Mucosa of descending colon (tissue), 3 donors: ENCODE data around the gene ZNF830. TPM values are rescaled to one million over a fixed set of nuclear protein-coding genes. Genes with fewer than 3 reads are reported as not detected.

Experiments
- ATAC-seq: fragments of 200-7000 bp; cut with Tn5 transposase; one replicate; pipeline ENCODE4 v1.9.1; 2020; ENCODE audit warnings: mild to moderate bottlenecking, moderate library complexity
- DNase-seq, 3 donors: peaks; one replicate each; pipeline ENCODE4 v3.0.0-alpha.2; 2020
- H3K36me3 ChIP-seq: fragments of 200-600 bp; one replicate; pipeline ENCODE4 v1.8.0; 2021; ENCODE audit warnings: low read depth, mild to moderate bottlenecking
- H3K4me1 ChIP-seq: fragments of 200-600 bp; one replicate; pipeline ENCODE4 v1.8.0; 2021; ENCODE audit warnings: low read depth, mild to moderate bottlenecking
- H3K4me3 ChIP-seq: fragments of 200-600 bp; one replicate; pipeline ENCODE4 v1.8.0; 2021; ENCODE audit warnings: mild to moderate bottlenecking
- H3K9me3 ChIP-seq: fragments of 200-600 bp; one replicate; pipeline ENCODE4 v1.8.0; 2021; ENCODE audit warnings: mild to moderate bottlenecking
- intact Hi-C, 2 donors: fragments of 100-400 bp; cut with DNase I in 1 of 2; cut with micrococcal nuclease in 1 of 2; formaldehyde crosslinking; loops; one replicate each; pipeline versions ENCODE4 v1.11.0 to v1.11.1; 2022; cut with DNase I, micrococcal nuclease
- total RNA-seq, 3 donors: library from RNA; stranded (reverse); fragmentation: NEBNext Ultra II Directional in 2 of 3; extraction: Animal tissue kit (Norgen Biotek cat#: 25700) in 2 of 3; gene quantifications; one replicate each; pipeline versions ENCODE4 v1.2.1 to v1.2.4, GENCODE V29; 2021 to 2023
- TF ChIP-seq, protein P1 (sequence below): fragments of 200-600 bp; IDR thresholded peaks from one replicate; pipeline ENCODE4 v1.8.0; 2022; ENCODE audit warnings: antibody characterized with exemption, mild to moderate bottlenecking
- donor health status: DM: no; HTN: no; CAD: no; lungs with moderate emphysema.
- donor health status: DM: no; HTN: no; CAD: no.
- donor health status: DM: no; HTN: yes; CAD: no.

Gene ZNF830
- total RNA-seq, 3 donors from 2014 or later: 10.8 to 21.6 (median 12.6) TPM

DNA sequence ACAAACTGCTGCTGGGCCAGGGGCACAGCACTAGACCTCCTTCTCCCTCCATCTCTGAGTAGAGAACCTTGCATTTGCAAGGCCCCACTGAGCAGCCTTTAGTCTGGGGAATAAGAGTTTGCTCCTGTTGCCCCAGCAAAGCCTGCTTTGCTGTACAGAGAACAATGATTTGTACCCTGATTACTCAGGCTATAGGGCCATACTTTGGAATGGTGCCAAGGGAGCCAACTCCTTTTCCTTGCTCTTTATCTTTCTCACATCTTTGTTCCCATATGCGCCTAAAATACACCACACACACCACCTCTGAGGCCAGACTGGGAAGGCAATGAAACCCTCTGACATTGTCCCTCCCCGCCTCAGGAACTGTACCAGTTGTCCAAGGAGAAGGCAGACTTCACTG, 40.2 kb downstream of the ZNF830 start:
- H3K4me1 ChIP-seq: no peaks in the 10 kb centered on the region
- ATAC-seq: no peak

DNA sequence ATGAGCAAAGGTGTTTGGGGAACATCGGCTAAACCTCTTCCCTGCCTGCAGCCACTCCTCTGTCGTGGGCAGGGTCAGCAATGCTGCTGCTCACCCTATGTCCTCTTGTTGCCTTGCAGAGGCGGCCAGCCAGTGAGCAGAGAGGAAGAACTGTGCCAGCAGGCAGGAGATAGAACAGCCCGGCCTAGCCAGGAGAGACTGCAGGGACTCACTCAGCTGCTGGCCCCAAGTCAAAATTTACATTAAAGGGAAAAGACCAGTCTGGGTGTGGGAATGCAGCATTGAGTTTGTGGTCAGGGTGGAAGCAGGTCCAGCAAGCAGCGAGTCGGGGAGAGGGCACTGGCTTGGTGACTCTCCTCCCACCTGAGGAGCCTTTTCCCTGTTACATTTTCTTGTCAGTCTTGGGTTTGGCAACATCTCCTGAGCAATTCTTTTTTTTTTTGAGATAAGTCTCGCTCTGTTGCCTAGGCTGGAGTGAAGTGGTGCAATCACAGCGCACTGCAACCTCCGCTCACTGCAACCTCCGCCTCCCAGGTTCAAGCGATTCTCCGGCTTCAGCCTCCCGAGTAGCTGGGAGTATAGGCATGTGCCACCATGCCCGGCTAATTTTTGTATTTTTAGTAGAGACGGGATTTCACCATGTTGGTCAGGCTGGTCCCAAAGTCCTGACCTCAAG, 41.7 kb downstream of the ZNF830 start:
- Histone ChIP-seq H3K4me3 (no peak overlapping the region), H3K36me3 (no peaks in the 10 kb centered on the region), H3K9me3 (no peaks in the 10 kb centered on the region), H3K4me1 (no peaks in the 10 kb centered on the region)
- DNase-seq (no peak), ATAC-seq (no peak)
- TF ChIP-seq, protein P1, sequence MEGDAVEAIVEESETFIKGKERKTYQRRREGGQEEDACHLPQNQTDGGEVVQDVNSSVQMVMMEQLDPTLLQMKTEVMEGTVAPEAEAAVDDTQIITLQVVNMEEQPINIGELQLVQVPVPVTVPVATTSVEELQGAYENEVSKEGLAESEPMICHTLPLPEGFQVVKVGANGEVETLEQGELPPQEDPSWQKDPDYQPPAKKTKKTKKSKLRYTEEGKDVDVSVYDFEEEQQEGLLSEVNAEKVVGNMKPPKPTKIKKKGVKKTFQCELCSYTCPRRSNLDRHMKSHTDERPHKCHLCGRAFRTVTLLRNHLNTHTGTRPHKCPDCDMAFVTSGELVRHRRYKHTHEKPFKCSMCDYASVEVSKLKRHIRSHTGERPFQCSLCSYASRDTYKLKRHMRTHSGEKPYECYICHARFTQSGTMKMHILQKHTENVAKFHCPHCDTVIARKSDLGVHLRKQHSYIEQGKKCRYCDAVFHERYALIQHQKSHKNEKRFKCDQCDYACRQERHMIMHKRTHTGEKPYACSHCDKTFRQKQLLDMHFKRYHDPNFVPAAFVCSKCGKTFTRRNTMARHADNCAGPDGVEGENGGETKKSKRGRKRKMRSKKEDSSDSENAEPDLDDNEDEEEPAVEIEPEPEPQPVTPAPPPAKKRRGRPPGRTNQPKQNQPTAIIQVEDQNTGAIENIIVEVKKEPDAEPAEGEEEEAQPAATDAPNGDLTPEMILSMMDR: no peak
- intact Hi-C loops: no loop called here

More for the DNA sequence above, 40.2 kb downstream of the ZNF830 start:
- Histone ChIP-seq H3K36me3 (no peaks in the 10 kb centered on the region), H3K4me3 (no peak overlapping the region), H3K9me3 (no peaks in the 10 kb centered on the region)
- DNase-seq: no peak
- TF ChIP-seq, protein P1: no peak
- intact Hi-C loops: no loop called here

DNA sequence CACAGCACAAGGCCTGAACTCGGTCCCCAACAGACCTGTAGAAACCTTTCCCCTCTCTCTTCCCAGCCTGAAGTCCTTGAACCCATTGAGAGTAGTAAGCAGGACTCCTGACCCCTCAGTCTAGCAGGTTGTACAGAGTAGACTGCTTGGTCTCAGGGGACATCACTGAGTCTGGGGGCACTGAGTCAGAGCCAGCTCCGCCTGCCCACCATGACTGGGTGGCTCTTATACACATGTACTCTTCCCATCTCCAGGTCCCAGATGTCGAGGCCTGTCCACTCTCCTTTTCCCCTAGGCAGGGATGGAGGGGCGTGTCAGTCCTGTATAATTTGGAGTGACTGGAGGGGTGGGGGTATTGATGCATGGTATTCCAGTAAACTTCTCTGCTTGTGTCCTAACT, 42.4 kb downstream of the ZNF830 start:
- Histone ChIP-seq H3K36me3 (no peaks in the 10 kb centered on the region), H3K9me3 (no peaks in the 10 kb centered on the region), H3K4me1 (no peaks in the 10 kb centered on the region), H3K4me3 (no peak overlapping the region)
- DNase-seq (no peak), ATAC-seq (no peak)
- intact Hi-C loops: no loop called here
- TF ChIP-seq, protein P1: no peak

DNA sequence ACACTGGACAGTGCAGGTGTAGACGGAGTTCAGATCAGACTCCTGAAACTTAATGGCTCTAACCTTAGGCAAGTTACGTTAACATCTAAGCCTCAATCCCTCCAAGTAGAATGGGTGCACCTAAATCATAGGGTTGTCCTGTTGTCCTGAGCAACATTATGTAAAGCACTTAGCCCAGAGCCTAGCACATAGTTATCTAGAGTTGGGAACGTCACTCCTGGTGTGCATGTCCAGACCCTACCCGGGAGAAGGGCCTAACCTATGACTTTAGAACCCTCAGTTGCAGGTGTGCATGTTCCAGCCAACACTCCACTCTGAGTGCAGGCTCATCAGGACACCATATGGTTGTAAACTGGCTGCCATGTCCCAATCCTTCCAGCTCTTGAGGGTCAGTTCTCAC, 45.0 kb downstream of the ZNF830 start:
- DNase-seq: no peak
- no peaks in the 10 kb centered on the region for H3K9me3 ChIP-seq
- H3K36me3 ChIP-seq: no peaks in the 10 kb centered on the region
- intact Hi-C loops: no loop called here
- H3K4me3 ChIP-seq: no peak overlapping the region
- TF ChIP-seq, protein P1: no peak
- H3K4me1 ChIP-seq: no peaks in the 10 kb centered on the region
- no peak for ATAC-seq

DNA sequence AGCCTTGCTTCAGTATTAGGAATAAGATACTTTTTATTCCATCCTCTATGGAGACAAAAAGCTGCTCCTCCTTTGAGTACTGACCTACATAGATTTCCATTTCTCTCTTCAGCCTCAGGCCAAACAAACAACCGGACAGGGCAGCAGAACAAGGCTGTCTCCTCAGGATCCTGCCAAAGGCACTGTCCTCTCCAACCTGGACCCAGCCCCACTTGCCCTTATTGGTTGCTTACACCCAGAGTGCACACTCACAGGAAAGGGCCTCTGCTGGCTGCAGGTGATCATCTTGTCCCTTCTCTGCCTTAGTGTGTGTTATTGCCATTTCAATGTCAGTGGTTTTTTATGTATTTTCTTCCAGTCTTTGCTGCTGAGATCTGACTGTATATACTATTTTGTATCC, 45.6 kb downstream of the ZNF830 start:
- no peak for DNase-seq
- Histone ChIP-seq H3K9me3 (no peaks in the 10 kb centered on the region), H3K4me3 (no peak overlapping the region), H3K4me1 (no peaks in the 10 kb centered on the region), H3K36me3 (no peaks in the 10 kb centered on the region)
- ATAC-seq: no peak
- TF ChIP-seq, protein P1: no peak
- intact Hi-C loops: no loop called here

DNA sequence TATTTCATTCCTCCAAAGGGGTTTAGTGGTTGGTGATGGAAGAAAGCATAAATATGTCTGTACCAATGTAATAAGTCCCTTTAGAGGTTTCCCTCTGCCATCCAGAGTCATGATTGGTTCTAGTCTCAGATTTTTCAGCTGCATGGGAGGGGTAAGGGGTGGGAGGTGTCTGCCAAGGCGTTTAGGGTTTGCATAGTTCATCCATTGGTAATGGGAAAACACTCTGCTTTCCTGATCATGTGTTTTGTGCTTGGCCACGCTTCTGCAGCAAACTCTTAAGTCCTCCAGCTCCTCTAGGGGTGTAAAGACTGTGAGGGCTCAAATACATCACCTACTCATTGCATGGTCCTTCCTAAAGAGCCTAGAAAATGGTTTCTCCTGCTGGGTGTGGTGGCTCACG, 48.8 kb downstream of the ZNF830 start:
- H3K9me3 ChIP-seq: no peaks in the 10 kb centered on the region
- no peak overlapping the region for H3K4me3 ChIP-seq
- DNase-seq (no peak), ATAC-seq (no peak)
- H3K4me1 ChIP-seq: no peaks in the 10 kb centered on the region
- H3K36me3 ChIP-seq: no peaks in the 10 kb centered on the region
- TF ChIP-seq, protein P1: no peak
- intact Hi-C loops: no loop called here
